Stimulated activated CD8-positive, alpha-beta memory T cell treated with anti-CD3 and anti-CD28 coated beads, Interleukin-4, amount 100 ng/mL, for 4 hours (primary cell): ENCODE results near the gene UPF1.
"Not testable (repeated sequence)": the region's sequence is repeated elsewhere in the genome, so short reads cannot be mapped to it uniquely, and the experiment has no call there.

Experiments used
- DNase-seq, 2 donors: peaks; one replicate each; pipeline ENCODE4 v3.0.0-alpha.2; 2020; ENCODE audit warnings: low read depth in 2 of 2, low spot score in 1 of 2

The UPF1 gene

GRCh38 chr19:18897094-18898029 is 65.6 kb downstream of the UPF1 start:
- no peak for DNase-seq

- no peak for DNase-seq
Measured at GRCh38 chr19:18898081-18898606, 66.4 kb downstream of the UPF1 start.

GRCh38 chr19:18898607-18899408 is 67.0 kb downstream of the UPF1 start:
- DNase-seq = no peak

- no peak for DNase-seq
Measured at GRCh38 chr19:18899624-18900560, 68.1 kb downstream of the UPF1 start.

DNA sequence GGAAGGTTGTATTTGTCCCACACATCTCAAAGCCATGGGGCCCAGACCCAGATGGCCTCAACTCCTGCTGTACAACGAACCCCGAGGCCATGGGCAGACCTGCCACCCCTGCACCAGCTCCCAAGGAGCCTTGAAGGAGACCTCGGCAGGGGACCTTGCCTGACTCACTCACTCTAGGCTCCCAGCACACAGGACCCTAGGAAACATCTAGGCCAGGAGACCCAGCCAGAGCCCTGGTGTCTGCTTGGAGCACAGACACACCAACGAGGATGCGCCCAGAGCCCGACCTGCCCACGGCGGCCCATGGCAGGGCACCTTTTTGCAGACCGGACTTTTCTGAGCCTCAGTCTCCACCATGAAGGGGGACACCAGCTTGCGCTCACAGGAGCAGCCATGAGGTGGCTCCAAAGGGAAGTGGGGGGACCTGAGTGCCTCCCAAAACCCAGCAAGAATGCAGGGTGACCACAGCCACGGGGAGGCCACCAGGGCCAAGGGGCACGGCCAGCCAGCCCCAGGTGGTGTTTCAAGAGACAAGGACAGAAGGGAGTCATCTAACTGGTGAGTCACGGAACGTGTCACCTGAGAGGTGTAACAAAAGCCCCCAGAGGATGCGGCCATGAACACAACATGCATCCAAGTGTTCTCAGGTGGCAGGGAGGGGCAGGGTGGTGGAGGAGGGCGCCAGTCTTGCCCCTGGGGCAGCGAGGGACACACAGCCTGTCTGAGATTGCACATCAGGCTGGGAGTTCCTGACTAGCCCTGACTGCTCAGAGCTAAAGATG is 69.1 kb downstream of the UPF1 start:
- no peak for DNase-seq

DNA sequence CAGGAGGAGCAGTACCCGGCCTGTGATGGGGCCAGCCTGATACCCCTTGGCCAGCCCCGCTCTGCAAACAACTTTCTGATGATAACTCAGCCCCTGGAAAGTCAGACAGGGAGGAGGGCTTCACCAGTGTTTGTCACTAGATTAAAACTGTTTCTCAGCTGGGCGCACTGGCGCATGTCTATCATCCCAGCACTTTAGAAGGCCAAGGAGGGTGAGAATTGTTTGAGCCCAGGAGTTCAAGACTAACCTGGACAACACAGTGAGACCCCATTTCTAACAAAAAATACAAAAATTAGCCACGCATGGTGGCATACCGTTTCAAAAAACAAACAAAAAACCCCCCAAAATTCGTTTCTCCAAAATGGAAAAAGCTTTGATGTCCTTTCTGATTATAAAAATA is 69.7 kb downstream of the UPF1 start:
- no peak for DNase-seq

DNA sequence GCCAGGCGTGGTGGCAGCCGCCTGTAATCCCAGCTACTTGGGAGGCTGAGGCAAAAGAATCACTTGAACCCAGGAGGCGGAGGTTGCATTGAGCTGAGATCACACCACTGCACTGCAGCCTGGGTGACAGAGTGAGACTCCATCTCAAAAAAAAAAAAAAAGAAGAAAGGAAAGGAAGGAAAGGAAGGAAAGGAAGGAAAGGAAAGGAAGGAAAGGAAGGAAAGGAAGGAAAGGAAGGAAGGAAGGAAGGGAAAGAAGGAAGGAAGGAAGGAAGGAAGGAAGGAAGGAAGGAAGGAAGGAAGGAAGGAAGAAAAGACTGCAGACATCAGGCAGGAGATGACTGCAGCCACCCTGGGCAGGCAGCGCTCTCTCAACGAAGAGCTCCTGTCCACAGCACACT is 70.8 kb downstream of the UPF1 start:
- not testable (repeated sequence) for DNase-seq

DNA sequence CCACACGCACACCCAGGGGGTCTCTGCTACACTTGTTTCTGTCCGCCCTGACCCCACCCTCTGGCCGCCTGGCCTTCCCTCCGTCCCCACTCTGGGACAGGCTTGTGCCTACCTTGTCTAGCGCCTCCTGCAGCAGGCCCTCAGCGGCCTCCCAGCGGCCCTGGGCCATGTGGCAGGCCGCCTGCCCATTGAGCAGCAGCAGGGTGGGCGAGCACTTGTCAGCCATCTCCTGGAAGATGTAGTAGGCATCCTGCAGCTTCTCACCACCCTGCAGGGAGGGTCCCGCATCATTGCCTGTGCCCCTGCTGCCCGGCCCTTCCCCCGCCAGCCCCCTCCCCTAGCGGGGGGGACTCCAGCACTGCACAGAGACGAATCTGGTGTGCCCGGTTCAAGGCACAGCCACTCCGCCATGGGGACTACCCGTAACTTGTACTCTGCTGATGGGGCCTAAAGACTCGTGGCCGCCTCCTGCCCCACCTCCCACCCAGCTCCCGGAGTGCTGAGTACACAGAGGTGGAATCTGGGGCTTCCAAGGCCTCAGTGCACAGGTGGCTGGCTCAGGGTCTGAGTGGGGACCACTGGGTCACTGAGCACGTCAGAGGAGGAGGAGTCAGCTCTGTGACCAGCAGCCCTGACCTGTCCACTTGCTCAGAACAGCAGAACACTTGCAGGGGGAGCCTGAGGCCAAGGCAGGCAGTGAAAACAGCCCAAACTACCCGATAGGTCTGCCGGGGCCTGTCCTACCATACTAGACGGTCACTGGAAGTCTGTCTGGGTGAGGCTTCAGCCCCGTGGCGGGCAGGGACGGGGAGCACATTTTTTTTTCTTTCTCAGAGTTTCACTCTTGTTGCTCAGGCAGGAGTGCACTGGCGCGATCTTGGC is 71.6 kb downstream of the UPF1 start:
- DNase-seq = no peak

- no peak for DNase-seq
Measured at GRCh38 chr19:18904334-18905057, 72.7 kb downstream of the UPF1 start.

DNA sequence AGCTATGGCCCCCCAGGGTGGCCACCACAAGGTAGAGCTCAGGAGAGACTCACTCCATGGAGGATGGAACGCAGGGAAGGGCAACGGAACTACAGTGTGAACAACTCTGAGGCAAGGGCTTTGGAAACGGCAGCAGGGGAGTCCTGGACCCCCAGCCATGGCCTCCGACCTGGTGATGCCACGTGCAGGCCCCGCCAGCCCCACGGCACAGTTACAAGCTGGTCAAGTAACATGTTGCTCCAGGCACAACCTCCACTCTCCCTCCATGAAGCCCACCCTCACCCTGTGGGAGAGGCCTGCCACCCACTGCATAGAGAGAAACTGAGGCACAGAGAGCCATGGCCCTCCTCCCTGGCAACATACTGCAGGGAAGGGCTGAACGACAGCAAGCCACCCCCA is 73.3 kb downstream of the UPF1 start:
- DNase-seq = no peak

- DNase-seq = no peak
Measured at GRCh38 chr19:18905513-18906236, 73.9 kb downstream of the UPF1 start.

- DNase-seq = no peak
Measured at GRCh38 chr19:18906605-18907519, 75.1 kb downstream of the UPF1 start.

- no peak for DNase-seq
Measured at GRCh38 chr19:18908917-18909619, 77.3 kb downstream of the UPF1 start.

DNA sequence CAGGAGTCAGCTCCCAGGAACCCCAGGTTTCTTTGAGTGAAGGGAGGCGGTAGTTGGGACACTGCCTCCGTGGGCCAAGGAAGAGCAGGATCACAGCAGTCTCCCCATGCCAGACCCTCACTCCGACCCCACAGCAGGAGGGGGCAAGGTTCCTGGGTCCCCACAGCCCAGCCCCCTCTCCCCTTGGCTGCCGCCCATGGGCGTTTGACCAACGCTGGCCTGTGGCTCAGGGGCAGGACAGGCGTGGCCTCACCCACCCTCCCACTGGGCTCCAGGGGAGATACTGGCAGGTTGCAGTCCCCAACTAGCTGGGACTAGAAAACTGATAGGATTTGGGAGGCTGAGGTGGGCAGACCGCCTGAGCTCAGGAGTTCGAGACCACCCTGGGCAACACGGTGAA is 78.3 kb downstream of the UPF1 start:
- DNase-seq = no peak

DNA sequence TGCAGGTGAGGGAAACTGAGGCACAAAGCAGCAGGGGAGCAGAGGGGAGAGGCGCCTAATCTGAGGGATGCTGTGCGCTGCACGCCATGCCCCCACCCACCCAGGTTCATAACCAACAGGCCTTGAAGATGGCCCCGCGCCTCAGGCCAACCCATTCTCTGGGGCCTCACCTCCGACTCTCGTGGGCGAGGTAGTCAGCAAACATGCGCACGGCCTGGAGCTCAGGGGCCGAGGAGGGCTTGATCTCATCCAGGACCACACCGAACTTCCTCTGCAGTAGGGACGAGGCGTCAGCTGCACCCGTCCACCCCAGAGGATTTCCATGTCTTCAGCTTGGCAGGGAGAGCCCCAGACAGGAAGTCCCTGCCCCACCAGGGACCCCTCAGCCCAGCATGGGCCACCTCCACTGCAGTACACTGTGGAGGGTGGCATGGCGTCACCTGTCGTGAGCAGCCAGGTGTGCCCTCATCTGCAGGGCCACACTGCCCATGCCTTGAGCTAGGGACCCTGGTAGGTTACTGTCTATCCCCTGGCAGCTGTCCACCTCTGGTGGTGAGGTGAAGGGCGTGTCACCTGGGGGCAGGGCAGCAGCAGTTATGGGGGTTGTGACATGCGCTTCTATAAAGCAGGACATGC is 79.2 kb downstream of the UPF1 start:
- no peak for DNase-seq

GRCh38 chr19:18912933-18913332 is 81.2 kb downstream of the UPF1 start:
- no peak for DNase-seq
